Left renal cortex interstitium (tissue), 4 donors: ENCODE results near the gene TTLL6. TPM values are rescaled to one million over a fixed set of nuclear protein-coding genes. Genes with fewer than 3 reads are reported as not detected.
"Not testable (repeated sequence)": the region's sequence is repeated elsewhere in the genome, so short reads cannot be mapped to it uniquely, and the experiment has no call there.

Experiments used
- DNase-seq, 4 donors: peaks; one replicate each; pipeline ENCODE4 v3.0.0-alpha.2; 2013; ENCODE audit warnings: low read depth in 4 of 4, low spot score in 2 of 4, missing footprints in 1 of 4
- polyA plus RNA-seq, 4 donors: library from polyadenylated mRNA; unstranded; fragments of 120-200 nt; gene quantifications; one replicate each; pipeline ENCODE4 v1.2.1, GENCODE V29; 2013; ENCODE audit not compliant: insufficient read length in 4 of 4

Gene TTLL6
- polyA plus RNA-seq, result under 1 TPM; 0.35 to 0.60 (median 0.47) TPM

DNA sequence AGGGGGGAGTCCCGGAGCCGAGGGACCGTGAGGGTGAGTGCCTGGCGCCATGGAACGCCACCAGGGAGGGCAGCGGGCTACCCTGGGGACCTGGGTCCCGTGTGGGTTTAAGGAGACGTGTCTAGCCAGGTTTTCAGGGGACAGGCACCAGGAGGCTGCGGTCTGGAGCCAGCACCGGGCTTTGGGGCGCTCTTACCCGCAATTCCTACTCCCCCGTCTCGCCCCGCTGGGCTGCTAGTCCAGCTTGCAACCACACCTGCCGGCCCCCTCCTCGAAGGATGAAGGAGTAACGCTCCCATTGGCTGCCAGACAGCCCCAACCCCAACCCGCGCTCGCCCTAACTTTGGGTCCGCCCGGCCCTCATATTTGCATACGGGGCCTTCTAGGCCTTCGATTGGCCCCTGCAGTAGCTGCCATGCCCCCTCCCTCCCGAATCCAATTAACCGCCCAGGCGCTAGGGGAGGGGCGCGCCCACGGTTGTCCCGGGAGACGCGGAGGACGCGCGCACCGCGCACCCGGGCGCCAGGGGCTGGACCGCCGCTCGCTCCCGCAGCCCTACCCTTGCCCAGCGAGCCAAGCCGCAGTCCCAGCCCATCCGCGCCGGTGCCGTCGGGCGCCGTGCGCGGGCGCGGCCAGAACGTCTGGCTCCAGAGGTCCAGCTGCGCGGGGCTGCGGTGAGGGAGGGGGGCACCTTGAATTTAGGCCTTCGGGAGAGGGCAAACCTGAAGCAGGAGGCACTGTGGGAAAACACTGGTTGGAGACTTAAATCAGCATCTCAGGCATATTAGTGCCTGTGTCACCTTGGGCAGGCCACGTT lies at the start of gene TTLL6:
Gene TTLL6, minus strand, starts transcription at position 456 of the 817 bp plus-strand sequence. Its CDS starts 157 bp downstream, at position 299.
- peak in 3 of 4 donors; percentile 58 to 83 (median 82) for DNase-seq

DNA sequence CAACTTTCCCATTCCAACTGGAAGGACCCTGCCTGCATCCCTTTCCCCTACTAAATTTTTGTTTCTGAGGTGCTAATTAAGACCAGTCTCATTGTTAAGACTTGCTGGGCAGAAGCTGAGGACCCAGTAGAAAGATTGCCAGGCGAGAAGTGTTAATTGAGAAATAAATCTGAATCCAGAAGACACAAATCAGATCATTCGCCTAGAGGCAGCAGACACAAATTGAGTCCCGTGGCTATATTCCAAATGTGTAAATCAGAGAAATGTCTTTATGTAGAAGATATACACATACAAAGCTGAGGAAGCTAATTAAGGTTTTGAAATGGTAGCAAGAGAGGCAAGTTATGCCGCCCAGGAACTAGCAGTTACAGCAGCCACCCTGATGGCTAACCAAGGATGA lies 43.4 kb upstream of the TTLL6 start:
- no peak for DNase-seq

DNA sequence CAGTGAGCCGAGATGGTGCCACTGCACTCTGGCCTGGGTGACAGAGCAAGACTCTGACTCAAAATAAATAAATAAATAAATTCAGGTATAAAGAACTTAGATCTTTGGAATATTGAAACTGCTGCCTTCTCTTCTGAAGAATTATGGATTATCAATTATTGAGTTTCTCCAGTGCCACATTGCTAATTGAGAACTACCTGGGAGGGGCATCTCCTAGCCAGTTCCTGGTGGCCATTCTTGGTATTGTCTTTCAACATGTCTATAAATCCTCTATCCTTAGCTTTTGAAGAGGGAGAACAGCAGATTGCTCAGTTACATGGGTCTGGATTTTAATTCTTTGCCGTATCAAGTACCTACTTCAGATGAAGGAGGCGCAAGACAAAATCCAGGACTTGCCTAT lies 43.0 kb upstream of the TTLL6 start:
- no peak for DNase-seq

DNA sequence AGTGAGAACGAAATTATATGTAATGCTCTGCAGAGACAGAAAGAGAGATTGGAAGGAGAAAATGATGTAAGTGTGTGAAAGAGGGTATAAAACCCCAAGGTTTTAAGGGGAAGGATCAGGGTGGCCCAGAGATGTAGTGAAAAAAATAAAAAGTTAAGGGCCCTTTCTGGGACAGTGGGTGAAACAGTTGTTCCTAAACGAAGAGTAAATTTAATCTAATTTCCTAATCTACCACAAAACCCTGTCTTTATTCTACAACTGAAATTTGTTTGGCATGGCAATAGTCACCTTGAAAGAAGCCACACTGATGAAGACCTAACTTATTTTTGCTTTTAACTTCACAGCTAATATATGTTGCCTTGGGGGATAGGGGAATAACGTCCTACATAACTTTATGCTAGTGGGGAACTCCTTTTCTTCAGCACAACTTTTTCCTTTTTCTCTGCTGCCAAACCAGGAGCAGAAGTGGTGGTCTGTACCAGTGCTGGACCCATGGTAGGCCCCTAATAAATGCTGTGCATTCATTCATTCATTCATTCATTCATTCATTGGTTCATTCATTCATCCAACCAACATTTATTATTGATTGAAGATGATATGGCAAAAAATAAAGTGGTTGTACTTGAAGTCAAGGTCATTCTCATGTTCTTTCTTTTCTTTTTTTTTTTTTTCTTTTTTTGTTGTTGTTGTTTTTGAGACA lies 39.2 kb upstream of the TTLL6 start:
- no peak for DNase-seq

DNA sequence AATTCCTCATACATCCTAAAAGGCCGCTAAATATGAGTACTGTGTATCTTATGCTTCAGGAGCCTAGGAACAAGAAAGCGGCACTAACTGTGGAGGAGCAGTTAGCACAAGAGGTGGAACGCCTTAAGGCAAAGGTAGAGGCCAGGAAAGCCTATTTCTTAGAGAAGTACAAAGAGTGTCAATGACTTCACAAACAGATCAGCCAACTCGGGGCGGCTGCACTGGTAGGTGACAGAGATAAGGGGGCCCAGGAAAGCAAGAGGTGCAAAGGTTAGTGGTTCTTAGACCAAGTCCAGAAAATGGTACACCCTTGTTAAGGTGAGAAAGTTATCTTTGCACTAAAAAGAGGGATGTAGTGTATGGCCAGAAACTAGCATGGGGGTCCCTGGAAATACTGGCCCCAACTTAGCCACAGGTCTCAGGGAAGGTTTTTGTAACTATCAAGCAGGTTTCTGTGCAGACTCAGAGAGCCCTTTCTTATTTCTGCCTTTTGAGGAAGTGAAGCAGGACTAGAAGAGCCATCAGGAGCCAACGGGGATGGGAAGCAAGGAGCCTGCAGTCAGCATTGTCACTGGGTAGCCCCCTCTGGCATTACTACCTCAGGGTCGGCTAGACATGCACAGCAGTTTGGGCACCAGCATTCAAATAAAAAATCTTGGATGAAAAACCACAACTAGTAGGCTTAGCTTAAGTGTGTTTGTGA lies 37.9 kb upstream of the TTLL6 start:
- DNase-seq, result no peak

DNA sequence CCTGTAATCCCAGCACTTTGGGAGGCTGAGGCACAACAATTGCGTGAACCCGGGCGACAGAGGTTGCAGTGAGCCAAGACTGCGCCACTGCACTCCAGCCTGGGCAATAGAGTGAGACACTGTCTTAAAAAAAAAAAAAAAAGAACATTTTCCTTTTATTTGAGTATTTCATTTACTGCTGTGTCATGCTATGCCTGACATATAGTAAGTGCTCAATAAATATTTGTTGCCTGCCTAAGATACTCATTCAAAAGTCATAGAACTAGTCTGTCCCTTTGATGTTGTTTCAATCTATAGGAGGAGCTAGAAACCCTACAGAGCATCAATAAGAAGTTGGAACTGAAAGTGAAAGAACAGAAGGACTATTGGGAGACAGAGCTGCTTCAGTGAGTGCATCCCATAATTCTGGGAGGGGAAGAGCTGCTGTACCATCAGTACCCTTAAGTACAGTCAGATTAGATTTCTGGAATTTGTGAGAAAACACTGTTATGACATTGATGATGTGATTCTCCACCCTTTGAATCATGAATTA lies 33.8 kb upstream of the TTLL6 start:
- no peak for DNase-seq

DNA sequence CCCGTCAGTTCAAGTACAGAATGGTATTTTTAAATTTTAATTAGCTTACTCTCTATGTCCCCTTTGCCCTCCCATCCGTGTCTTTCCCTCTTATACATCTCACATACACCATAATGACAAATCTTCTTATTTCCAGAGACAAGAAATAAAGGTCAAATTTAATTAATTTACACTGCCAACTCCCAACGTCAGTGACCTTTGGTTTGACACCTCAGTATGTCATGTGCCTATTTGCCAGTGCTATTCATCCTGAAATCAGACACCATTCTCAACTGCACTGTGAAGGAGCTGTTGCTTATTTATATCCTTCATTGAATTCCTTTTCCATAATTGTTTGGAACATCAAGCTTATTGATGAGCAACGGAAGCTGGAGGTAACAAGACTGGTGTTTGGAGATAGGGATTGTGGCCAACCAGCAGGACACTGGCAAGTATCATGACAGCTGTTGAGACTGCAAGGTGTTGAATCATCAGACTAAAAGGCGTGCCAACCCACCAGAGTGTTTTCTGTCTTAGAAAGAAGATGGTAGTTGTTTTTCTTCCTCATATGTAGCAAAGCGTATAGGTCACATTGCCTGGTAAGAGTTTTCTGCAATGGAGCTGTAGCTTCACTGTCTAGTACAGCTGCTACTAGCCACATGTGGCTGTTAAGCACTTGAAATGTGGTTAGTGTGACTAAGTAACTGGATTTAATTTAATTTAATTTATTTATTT lies 26.3 kb upstream of the TTLL6 start:
- no peak for DNase-seq

DNA sequence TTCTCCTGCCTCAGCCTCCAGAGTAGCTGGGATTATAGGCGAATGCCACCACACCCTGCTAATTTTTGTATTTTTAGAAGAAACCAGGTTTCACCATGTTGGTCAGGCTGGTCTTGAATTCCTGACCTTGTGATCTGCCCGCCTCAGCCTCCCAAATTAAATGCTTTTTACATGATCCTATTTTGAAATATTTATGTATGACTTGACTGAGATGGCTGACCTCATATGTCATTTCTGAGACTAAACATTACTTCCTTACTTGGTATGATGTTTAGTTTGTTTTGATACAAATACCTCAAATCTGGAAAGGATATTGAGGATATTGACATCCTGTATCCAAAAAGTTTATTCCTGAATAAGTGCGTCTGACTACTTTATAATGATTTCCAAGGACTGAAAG lies 25.7 kb upstream of the TTLL6 start:
- DNase-seq, result no peak

DNA sequence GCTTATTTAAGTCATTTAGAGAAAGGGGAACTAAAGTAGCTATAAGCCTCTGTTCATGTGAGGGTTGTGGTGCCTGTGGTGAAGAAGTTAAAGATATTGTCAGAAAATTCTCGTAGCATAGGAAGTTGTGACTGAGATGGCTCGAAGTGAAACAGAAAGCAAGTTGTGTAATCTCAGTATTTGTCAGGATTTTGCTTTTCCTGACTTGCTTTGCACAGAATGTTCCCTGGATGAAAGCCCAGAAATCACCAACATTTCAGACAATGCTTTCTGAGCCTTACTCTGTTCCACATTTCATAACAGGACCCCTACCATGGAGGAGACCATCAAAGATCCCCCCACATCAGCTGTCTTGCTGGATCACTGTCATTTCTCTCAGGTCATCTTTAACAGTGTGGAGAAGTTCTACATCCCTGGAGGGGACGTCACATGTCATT lies 24.4 kb upstream of the TTLL6 start:
- DNase-seq, result peak in 1 of 4 donors; percentile 15

DNA sequence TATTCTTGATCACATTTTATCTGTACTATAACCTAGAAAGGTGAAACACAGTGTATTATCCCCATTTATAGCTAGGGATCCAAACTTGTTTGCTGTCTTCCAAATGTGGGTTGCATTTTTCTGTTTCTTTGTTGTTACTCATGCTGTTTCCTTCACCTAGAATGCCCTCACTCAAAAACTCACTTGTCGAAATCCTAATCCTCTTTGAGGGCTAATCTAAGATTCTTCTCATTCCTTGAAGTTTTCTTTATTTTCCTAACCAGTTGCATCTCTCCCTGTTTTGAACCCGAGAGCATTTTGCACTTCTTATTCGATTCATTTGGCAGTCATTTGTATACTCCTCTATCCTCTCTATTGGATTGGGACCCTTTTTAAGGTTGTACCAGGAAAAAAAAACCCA lies 23.4 kb upstream of the TTLL6 start:
- DNase-seq, result no peak

DNA sequence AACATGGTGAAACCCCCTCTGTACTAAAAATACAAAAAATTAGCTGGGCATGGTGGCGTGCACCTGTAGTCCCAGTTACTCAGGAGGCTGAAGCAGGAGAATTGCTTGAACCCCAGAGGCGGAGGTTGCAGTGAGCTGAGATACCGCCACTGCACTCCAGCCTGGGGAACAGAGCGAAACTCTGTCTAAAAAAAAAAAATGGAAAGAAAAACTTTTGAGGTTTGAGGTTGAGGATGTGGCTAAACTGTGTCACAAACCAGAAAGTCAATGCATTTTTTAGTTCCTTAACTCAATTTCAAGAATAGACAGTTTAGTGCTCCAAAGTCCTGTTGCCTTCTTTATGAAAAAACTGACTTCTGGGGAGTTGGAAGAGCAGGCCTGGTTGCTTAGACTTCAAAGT lies 20.4 kb upstream of the TTLL6 start:
- not testable (repeated sequence) for DNase-seq

DNA sequence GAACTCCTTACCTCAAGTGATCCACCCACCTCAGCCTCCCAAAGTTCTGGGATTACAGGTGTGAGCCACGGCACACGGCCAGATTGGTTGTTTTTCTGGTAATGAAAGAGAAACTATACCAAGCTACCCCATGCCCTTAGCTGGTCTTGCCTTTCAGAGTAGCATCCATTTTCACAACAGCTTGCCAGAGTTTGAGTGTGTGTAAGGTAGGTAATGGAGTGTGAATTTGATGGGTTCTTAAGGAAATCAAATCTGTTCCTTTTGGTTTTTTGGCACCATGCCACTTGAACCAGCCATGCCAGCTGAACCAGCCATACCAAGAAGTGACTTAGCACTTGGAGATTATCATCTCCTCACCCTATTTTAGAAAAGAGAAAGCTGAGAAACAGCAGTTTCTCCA lies 18.9 kb upstream of the TTLL6 start:
- DNase-seq, result no peak

DNA sequence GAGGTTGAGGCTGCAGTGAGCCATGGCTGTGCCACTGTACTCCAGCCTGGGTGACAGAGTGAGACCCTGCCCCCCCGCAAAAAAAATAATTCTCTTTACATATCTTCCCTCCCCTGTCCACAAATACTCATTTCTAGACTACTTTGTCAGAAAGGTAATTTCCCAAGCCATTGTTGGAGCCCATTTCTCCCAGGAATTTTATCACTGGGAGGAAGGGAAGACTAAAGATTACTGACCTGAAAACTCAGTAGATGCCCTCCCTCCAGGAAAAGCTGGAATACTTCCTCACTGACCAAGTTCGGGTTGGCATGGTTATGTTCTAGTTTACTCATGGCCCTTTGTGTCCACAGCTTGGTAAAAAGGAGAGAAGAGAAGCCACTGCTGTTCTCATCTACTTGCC lies 17.9 kb upstream of the TTLL6 start:
- DNase-seq, result no peak

DNA sequence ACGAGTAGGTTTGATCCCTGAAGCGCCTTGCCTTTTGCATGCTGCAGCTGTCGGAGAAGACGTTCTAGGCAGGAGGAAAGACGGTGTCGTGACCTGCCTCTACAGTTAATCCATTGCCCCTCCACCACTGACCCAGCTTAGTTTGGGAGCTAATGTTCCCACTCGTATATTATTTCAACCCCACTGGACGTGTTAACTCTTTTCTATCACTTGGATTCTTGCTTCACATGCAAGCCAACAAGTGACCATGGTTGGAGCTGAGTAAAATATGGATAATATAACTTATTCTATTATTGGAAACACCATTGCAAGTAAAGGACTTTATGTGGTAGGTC lies 14.5 kb upstream of the TTLL6 start:
- peak in 1 of 4 donors; percentile 27 for DNase-seq

DNA sequence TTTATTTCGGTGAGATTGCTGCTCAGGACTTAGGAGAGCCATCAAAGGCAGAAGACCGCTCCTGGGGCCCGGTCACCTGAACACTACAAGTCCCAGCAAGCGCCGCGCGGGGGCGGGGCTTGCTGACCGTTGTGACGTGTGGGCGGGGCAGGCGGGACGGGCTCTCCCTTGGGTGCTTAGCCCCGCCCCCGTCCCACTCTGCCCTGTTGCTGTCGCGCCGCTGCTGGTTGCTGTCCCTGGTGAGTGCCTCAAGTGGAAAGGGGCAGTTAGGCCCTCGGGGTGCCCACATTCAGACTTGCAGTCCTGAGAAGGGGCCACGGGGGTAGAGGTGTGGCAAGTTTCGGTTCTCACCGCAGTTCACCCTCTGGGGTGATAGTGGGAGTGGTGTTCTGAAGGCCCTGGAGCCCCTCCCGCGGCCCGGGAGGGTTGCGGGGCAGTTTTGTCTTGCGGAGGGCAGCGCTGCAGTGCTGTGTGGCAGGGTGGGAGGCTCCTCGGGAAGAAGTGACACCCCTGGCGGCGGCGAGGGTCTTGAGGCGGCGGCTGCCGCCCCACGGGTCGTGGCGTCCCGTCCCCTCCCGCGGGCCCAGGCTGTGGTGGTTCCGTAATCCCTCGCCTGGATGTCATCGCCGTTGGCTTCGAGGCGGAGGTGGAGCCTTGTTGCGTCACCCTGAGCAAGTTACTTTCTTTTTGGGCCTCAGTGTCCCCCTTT lies 14.0 kb upstream of the TTLL6 start, which contains the start of gene CALCOCO2:
Gene CALCOCO2, plus strand, starts transcription at position 196 of the 709 bp plus-strand sequence. CDS start 10,673 bp downstream, outside the sequence.
- DNase-seq, result peak; percentile 74 to 89 (median 81)

DNA sequence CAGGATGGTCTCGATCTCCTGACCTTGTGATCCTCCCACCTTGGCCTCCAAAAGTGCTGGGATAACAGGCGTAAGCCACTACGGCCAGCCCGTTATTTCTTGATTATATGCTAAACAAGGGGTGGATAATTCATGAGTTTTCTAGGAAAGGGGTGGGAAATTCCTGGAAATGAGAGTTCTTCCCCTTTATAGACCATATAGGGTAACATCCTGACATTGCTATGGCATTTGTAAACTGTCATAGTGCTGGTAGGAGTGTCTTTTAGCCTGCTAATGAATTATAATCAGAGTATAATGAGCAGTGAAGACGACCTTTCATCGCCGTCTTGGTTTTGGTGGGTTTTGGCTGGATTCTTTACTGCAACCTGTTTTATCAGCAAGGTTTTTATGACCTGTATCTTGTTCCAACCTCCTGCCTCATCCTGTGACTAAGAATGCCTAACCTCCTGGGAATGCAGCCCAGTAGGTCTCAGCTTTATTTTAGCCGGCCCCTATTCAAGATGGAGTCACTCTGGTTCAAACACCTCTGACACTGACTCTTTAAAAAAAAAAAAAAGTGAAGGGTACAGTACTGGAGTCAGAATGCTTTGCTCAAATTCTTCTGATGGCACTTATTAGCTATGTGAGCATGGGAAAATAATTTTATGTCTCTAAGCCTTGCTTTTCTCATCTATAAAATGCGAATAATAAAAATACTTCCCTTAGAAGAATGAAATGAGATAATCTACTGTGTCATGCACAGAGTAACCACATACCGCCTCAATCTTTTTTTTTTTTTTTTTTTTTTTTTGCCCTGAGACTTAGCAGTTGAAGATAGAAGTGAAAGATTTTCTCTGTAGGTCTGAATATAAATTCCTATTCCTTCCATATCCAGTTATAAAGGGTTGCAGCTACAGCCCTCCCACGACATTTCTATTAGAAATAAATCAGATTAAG lies 8.7 kb upstream of the TTLL6 start:
- no peak for DNase-seq

DNA sequence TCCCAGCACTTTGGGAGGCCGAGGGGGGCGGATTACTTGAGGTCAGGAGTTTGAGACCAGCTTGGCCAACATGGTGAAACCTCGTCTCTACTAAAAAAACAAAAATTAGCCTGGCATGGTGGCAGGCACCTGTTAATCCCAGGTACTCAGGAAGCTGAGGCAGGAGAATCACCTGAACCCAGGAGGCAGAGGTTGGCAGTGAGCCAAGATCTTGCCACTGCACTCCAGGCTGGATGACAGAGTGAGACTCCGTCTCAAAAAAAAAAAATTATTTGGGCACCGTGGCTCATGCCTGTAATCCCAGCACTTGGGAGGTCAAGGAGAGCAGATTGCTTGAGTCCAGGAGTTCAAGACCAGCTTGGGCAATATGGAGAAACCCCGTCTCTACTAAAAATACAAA lies 3.9 kb upstream of the TTLL6 start:
- DNase-seq, result not testable (repeated sequence)

DNA sequence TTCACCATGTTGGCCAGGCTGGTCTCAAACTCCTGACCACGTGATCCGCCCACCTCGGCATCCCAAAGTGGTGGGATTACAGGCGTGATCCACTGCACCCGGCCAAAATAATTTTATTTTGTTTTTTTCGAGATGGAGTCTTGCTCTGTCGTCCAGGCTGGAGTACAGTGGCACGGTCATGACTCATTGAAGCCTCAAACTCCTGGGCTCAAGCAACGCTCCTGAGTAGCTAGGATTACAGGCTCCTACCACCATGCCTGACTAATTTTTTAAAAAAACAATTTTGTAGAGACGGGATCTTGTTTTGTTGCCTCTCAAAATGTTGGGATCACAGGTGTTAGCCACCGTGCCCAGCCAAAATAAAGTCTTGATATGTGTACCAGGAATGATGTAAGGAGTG lies 2.4 kb upstream of the TTLL6 start:
- DNase-seq, result no peak
